LNCaP clone FGC (cell line): ENCODE data around the gene C17orf67.

Experiments used
- DNase-seq: peaks from one replicate; pipeline ENCODE4 v3.0.0-alpha.2; 2011; ENCODE audit warnings: low read depth
- H3K4me3 ChIP-seq: 2 replicates; pipeline ENCODE4 v1.5.1; 2011; ENCODE audit warnings: mild to moderate bottlenecking, low read depth, low read length, control low read depth
- TF ChIP-seq, protein P1 (sequence below): IDR thresholded peaks from 2 replicates; pipeline ENCODE4 v1.5.1; 2012; ENCODE audit warnings: mild to moderate bottlenecking; ENCODE audit not compliant: control insufficient read depth, insufficient read depth; ENCODE audit errors: extremely low read depth

C17orf67 gene

DNA sequence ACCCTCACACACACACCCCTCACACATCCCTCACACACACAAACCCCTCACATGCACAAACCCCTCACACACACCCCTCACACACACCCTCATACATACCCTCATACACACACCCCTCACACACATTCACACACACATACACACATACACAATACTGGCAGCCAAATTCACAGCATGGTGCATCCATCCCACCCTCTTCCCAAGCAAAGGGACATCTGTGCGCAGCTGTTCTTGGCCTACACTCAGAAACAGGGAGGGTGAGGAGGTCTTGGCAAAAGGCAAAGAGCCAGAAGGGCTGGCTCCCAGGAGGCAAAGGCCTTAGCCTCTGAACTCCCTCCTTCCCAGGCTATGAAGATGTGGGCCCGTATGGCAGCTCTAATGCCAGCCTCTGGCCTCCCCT lies 23.4 kb downstream of the C17orf67 start:
- TF ChIP-seq, protein P1, sequence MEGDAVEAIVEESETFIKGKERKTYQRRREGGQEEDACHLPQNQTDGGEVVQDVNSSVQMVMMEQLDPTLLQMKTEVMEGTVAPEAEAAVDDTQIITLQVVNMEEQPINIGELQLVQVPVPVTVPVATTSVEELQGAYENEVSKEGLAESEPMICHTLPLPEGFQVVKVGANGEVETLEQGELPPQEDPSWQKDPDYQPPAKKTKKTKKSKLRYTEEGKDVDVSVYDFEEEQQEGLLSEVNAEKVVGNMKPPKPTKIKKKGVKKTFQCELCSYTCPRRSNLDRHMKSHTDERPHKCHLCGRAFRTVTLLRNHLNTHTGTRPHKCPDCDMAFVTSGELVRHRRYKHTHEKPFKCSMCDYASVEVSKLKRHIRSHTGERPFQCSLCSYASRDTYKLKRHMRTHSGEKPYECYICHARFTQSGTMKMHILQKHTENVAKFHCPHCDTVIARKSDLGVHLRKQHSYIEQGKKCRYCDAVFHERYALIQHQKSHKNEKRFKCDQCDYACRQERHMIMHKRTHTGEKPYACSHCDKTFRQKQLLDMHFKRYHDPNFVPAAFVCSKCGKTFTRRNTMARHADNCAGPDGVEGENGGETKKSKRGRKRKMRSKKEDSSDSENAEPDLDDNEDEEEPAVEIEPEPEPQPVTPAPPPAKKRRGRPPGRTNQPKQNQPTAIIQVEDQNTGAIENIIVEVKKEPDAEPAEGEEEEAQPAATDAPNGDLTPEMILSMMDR = no peak

GRCh38 chr17:56809820-56810179 lies 23.9 kb downstream of the C17orf67 start:
- TF ChIP-seq, protein P1 = no peak
- no peak overlapping the region for H3K4me3 ChIP-seq
- DNase-seq = no peak

More for the DNA sequence above, 23.4 kb downstream of the C17orf67 start:
- H3K4me3 ChIP-seq = no peak overlapping the region
- no peak for DNase-seq

- DNase-seq = no peak
- no peak overlapping the region for H3K4me3 ChIP-seq
- TF ChIP-seq, protein P1 = no peak
These were observed 24.5 kb downstream of the C17orf67 start for GRCh38 chr17:56809106-56809819.

- no peak overlapping the region for H3K4me3 ChIP-seq
- TF ChIP-seq, protein P1 = no peak
- DNase-seq = peak; percentile 91
These were observed 25.2 kb downstream of the C17orf67 start for GRCh38 chr17:56808503-56808902.

- no peak overlapping the region for H3K4me3 ChIP-seq
- no peak for DNase-seq
- TF ChIP-seq, protein P1 = no peak
These were observed 26.0 kb downstream of the C17orf67 start for GRCh38 chr17:56807723-56808122.

GRCh38 chr17:56806949-56807348 lies 26.8 kb downstream of the C17orf67 start:
- TF ChIP-seq, protein P1 = no peak
- H3K4me3 ChIP-seq = no peak overlapping the region
- DNase-seq = no peak

GRCh38 chr17:56804454-56804853 lies 29.3 kb downstream of the C17orf67 start:
- TF ChIP-seq, protein P1 = no peak
- H3K4me3 ChIP-seq = no peak overlapping the region
- peak; percentile 85 for DNase-seq
